Activated CD4-positive, alpha-beta T cell treated with anti-CD3 and anti-CD28 coated beads for 1 hour (primary cell): ENCODE results near the gene NFE2L2.
"Not testable (repeated sequence)": the region's sequence is repeated elsewhere in the genome, so short reads cannot be mapped to it uniquely, and the experiment has no call there.

Experiments
- DNase-seq: peaks from one replicate; pipeline ENCODE4 v3.0.0-alpha.2; 2020

NFE2L2 gene

DNA sequence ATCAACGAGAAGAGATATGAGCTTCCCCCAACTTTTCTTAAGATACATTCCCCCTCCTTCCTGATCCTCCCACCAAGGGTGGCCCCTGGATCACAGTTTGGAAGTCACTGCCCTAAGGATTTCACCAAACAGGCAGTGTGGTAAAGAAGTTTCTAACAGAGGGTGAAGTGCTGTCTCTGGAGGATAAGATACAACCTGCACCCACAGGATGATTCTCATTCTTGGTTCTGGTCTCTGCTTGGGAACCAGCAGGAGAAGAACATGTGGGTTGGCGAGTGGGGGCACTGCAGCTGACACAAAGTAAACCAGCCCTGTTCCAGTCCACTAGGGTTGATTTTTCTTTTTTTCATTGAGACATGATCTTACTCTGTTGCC is 9.3 kb downstream of the NFE2L2 start:
- DNase-seq, result no peak

DNA sequence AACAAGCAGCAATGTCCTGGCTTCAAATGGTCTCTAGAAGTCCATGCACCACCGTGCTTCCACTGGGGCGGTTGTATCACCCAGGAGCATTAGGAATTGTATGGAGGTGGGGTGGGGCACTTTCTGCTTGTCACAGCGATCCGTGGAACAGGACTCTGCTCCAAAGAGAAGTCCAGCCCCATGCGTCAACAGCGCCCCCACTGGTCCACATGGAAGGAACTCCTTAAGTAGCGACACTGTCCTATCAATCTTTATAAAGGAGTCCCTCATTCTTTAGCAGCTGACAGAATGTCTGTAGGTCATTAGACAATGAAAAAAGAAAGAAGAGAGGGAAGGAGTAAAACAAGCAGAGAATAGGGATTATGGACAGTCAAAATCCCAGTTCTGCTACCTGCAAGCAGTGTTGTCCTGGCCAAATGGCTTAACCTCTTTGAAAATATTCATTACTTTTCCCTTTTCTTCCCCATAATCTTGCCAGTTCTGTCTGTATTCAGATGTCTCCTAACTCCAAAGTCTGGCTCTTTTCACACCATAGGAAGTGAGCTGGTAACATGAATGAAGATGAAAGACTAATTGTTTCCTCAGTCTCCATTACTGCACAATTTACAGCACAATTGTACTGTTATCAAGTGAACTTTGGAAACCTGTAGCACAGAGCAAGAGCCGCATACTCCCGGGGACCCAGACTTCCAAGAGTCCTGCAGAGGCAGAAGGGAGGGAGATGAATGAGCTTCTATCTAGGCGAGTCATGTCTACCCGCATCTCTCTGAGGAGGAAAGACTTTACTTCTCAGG is 9.9 kb downstream of the NFE2L2 start:
- no peak for DNase-seq

DNA sequence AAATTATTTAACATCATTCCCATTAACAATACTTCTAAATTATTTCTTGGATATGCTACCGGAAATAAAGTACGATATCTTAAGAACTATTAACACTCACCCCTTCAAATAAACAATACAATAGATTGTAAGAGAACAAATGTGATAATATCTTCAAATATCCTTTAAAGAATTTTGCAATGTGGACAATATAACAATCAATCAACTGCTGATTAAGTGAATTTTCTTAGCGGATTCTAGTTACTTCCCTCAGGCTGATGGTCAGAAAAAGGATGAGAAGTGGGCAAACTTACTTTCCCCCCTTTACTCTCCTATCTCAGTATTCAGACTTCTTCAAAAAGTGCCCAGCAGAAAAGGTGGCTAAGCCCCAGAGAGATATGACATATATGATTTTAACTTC is 10.8 kb downstream of the NFE2L2 start:
- no peak for DNase-seq

DNA sequence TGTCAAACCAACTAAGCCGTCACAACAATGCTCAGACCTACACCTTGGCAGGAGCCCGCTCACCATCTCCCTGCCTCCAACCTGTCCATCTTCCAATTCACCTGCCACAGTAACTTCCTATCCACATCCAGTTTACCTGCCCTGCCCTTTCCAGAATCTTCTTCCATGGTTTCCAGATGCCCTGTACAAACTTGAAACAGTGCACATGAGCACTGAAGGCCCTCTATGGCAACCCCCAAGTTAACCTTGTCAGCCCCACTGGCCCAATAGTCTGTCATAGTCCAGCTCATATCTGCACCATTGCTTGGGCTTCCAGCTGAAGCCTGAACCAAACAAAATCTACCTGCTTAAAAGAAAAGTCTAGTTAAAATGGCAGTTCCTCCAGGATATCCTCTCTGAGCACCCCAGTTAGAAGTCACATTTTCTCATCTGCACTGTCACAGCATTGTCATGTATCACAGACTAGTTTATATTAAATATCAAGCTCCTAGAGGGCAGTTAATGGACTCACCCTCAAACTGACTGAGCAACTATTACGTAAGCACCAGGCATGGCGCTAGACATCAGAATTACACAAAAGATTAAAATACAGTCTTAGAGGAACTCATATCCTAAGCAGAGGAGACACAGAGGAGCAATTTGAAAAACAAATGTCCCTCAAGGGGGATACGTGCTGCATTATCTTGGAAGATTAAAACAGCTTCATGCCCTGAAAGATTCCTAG is 11.6 kb downstream of the NFE2L2 start:
- no peak for DNase-seq

DNA sequence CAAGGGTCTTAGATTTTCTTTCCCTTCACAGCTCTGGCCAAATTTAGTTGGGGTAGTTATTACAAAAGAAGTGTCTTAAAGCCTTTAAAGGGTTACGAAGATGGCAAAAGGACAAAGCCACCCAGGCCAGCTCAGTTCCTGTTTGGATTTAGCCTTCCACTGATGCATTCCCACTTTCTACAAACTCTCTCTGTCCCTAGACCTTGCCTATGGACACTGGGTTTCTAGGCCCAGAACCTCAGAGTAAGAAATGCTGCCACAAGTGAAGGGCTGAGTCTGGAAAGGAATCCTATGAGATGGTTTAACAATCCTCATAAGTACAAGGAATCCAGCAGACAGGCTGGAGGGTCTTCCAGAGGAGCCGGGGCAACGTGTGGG is 13.4 kb downstream of the NFE2L2 start:
- no peak for DNase-seq

DNA sequence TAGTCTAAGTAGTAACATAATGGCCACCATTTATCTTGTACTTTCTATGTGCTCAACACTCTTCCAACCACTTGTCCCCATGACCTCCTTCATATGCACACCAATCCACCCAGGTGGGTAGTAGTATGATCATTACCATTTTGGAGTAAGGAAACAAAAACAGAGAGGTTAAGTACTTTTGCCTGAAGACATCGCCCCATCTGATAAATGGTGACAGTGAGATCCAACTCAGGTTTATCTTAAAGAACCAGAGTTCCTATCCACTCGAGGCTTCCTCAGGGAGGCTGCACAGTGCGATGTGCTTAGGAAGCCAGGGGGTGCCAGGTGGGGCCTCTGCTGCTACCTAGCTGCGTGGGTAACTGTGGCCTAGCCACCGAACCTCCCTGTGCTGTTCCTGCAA is 14.1 kb downstream of the NFE2L2 start:
- no peak for DNase-seq

DNA sequence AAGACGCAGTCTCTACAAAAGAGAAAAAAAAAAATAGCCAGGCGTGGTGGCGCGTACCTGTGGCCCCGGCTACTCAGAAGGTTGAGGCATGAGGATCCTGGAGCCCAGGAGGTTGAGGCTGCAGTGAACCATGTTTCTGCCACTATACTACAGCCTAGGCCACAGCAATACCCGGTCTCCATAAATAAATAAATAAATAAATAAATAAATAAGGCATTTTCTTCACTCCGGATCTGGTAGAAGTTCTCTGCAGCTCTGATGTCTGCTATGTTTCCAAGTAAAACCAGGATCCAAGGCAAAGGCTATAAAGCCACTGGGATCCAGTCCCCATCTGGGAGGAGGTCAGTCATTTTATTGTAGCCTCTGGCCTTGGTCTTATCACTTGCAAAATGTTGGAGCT is 15.5 kb downstream of the NFE2L2 start:
- no peak for DNase-seq

DNA sequence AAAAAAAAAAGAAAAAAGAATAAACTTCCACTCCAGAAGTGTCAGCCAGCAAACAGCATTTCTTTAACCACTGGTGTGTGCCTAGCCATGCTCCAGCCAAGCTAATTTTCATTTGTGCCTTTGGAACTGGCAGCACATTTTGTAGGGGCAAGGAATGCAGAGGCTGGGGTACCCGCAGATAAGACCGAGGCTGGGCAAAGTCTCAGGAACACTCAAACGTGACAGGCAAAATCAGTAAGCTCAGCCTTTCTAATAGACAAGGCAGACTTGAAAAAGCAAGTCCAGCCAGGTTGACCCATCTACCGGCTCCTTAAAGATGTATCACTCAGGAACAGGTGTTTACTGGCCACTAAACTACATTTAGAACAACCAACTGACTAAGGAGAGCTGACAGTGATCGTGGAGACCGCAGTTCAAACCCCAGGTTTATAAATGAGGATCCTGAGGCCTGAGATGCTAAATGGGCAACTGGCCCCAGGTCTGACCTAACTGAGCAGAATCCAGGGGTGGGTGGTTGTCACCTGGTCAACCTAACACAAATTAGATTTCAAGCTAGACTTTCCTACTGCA is 16.7 kb downstream of the NFE2L2 start:
- no peak for DNase-seq

DNA sequence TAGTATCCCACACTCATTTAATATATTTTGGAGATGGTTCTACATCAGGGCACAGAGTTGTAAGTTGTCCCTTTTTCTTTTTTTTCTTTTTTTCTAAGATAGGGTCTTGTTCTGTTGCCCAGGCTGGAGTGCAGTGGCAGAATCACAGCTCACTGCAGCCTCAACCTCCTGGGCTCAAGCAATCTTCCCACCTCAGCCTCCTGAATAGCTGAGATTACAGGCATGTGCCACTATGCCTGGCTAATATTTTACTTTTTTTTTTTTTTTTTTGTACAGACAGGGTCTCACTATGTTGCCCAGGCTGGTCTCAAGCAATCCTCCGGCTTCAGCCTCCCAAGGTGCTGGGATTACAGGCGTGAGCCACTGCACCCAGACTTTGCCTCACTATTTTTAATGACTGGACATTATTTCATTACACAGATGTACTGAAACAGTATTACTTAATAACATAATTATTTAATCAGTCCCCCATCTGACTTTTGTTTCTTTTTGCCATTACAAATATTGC is 17.9 kb downstream of the NFE2L2 start:
- not testable (repeated sequence) for DNase-seq

DNA sequence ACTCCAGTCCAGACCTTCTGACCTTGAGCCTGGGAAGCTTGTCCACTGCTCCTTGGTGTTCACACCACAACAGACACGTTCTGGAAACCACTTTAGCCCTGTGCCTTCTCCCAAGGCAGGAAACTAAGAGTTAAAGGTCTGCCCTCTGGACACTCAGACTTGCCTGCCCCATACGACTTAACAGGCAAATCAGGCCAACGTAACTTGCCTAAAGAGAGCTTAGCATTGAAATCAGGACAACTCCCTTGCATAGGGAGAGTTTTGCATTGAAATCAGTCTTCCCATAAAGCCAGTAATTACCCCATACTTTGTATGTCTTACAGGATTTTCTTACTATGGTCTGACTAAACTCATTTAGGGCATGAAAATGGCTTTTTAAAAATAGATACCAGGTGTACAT is 18.5 kb downstream of the NFE2L2 start:
- DNase-seq, result no peak

DNA sequence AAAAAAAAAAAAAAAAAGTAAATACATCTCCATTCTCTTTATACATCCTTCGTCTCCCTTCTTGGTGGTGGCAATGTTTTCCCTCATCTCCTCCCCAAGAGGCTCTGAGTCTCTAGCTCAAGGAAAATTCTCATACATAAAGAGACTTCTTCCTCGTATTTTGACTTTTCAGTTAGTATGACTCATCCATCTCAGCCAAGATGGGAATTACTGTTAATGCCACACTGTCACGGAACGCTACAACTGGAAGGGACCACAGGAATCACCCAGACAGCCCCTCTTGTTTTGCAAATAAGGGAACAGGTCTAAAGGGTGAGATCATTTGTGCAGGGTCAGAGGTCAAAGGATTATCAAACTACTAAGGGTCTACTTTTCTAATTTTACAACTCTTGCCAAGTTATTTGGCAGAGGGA is 19.5 kb downstream of the NFE2L2 start:
- DNase-seq, result no peak

DNA sequence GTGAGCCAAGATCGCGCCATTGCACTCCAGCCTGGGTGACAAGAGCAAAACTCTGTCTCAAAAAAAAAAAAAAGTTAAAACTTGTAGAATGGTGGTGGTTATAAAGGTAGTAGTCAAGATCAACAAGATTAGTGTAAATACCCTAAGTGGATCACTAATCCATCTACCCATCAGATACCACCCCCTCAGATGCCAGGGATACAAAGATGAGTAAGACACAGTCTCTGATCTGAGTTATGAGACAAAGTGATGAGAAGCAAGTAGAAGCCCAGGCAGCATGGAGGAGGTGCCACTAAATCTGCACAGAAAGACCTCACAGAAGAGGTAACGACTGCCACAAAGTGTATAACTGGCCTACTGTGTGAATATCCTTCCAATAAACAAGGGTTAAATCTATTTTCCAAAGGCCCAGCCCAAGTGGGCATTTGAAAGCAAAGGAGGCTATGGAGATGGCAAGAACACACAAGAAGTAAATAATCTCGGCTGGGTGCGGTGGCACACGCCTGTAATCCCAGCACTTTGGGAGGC is 20.2 kb downstream of the NFE2L2 start:
- DNase-seq, result no peak

DNA sequence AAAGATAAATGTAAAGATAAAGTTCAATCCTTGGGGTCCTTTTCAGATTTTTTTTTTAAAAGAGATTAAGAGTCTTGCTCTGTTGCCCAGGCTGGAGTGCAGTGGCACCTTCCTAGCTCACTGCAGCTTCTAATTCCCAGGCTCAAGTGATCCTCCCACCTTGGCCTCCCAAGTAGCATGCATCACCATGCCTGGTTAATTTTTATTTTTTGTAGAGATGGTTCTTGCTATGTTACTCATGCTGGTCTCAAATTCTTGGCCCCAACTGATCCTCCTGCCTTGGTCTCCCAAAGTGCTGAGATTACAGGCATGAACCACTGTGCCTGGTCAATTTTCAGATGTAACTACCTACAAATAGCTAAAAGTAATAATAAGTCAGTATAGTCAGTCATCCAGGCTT is 21.1 kb downstream of the NFE2L2 start:
- no peak for DNase-seq

DNA sequence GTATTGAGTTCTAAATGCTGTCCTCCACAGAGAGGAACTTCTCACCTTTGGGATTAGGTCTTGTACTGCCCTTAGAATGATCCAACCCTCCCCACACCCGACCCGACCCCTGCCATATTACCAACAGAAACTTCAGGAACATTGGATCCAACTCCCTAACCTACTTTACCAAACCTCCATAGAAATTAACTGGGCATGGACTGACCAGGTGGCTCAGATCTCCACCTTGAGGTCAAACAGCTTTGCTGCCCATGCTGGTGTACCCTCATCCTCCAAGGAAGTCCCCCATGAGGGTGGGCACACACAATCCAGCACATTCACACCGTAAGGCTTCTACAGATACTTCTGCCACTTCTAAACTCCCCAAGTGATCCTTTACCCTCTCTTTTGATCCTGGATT is 21.5 kb downstream of the NFE2L2 start:
- no peak for DNase-seq

DNA sequence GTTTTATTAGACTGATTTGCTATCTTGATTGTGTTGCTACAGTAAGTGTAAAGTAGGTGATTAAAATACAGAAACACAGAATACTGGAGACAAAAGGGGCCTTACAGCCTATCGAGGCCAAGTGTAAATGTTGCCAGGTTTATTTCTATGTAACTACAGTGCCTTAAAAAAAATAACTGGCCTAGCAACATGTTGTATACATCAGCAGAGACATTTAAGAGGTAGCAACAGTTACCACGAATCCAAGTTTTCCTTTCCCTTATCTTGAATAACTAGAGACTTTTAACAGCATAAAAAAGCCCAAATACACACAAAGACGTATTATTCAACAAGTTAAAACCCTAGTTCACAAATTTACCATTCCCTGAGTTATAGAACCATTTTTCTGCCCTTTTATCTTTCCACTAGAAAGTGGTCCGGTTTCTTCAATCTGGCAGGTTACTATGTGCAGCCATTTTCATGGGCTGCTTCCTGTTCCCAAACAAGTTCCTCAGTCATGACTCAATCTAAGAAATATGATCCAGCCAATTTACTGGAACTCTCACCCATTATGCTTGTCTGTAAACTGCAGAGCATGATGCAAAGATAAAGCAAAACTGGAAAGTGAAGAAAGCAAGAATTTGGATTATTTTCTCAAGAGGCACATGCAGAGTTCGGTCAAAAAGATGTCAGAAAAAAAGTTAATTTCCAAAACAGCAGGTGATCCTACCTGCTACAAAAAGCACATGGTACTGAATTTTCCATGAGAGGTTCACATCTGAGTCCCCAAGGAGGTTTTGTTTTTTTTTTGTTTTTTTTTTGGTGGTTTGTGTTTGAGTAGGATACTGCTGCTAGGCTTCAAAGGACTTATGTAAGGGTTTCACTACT is 22.2 kb downstream of the NFE2L2 start:
- DNase-seq, result no peak

DNA sequence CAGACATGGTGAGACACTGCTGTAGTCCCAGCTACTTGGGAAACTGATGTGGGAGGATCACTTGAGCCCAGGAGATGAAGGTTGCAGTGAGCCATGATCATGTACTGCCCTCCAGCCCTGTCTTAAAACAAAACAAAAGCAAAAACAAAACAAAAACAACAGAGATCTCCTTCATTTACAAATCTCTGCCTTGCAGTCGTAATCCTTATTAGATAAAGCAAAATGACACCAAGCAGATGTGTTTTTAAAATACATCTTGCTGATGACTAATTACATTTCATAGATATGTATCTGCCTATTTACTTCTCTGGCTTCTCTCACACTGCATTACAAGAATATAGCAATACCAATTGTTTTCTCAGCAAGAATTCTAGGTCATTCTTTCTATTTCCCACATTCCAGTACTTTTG is 22.8 kb downstream of the NFE2L2 start:
- DNase-seq, result no peak

DNA sequence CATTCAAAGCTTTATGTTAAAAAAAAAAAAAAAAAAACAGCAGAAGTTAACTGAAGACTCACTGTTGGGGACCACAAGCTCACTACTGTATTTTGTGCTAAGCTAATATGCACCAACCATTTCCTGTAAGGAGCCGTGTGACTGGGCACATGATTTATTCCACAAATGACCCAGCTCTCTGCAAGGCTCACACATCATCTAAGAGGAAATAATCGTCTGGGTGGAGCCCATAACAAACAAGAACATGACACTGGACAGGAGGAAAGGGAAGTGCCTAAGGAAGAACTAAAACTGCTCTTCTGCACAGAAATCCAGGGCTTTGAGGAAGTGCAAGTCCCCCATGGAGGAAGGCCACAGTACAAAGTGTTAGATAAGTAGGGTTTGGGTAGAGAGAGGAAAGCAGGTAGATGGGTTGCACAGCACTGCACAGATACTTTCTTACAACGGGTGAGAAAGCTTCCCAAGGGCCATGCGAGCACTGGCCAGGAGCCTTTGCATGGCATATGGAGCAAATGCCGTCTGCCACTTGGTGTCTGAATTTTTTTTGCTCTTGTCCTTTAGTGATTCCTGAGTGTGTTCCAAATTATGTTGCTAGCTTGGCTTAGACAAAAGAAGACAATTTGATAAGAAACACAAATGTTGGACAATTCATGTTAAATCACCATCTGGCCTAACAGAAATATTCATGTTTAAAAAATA is 24.4 kb downstream of the NFE2L2 start:
- no peak for DNase-seq

DNA sequence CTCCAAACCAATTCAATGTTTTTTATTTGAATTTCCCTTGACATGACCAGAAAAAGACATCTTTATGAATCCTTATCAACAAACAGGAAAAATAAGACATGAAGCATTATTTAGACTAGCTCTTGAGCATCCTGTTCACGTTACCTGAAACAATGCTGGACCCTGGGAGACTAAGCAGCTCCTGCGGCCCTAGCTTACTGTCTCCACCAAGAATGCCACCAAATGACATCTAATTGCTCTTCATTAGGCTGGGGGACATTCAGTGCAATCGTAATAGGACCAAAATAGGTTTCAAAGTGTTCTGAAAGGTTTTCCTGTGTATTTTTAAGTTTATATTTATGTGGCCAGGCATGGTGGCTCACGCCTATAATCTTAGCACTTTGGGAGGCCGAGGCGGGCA is 25.5 kb downstream of the NFE2L2 start:
- no peak for DNase-seq

DNA sequence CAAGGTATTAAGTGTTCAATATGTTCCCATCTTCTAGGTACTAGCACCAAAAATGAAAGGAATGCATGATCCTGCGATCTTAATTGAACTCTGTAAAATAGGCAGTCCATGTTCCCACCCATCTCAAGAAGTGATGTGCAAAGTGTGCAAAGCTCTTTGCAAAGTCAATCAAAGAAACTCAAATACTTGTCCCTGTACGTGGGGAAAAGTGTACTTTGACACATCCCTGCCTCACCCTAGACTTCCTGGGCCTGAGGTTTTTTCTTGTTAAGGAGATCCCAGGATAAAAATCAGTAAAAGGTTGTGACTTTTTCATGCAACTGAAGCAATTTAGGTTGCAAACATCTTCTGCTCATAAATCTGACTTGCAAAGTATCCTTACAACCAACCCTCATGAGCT is 26.6 kb downstream of the NFE2L2 start:
- no peak for DNase-seq

DNA sequence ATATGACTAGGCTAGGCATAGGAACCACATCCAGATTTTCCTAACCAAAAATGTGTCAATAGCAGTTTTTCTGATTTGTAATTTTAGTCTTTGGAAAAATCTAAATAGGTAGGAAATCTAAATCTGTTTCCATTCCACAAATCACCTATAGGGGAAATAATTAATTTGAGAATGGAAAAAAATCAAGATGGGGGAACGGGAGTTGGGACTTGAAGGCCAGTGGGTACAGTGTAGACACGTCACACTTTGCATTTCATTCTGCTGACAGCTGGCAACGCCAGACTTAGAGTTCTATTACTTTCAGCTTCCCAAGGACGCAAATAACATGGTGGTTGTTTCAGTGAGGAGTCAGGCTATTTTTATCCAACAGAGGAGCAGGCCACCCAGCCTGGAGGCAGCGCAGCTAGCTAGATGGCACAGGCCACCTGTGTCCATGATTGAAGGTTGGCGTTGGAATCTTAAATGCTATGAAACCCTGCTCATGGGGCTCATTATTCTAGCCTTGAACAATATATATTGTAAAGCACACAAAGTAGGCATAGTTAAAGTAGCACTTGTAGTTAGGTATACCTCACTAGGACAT is 28.6 kb downstream of the NFE2L2 start:
- no peak for DNase-seq

DNA sequence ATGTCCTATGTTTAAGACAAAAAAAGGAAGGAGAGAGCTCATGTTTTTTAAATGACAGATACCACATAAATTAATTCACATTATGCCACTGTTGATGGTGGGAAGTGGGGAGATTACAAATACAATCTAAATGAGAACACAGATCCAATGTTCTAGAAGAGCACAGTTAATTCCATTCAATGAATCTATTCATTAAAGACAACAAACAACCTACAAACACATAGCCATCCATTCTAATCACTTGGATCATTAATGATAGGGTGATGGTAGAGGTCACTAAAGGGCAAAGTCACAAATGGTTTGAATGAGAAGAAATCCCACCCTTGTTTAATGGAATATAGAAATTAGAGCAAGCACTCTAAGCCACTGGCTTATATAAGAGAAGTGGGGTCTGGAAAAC is 30.3 kb downstream of the NFE2L2 start:
- no peak for DNase-seq
